GM21423 (cell line): ENCODE results near the gene SACM1L.
"Not testable (repeated sequence)": the region's sequence is repeated elsewhere in the genome, so short reads cannot be mapped to it uniquely, and the experiment has no call there.

Source experiments
- ATAC-seq: cut with Tn5 transposase; IDR thresholded peaks from one replicate; pipeline ENCODE4 v1.9.1; 2021; ENCODE audit warnings: mild to moderate bottlenecking, moderate library complexity; ENCODE audit not compliant: unreplicated experiment

Gene SACM1L

GRCh38 chr3:45666757-45667431 is 22.3 kb upstream of the SACM1L start:
- no peak for ATAC-seq

GRCh38 chr3:45667569-45667934 is 21.6 kb upstream of the SACM1L start:
- ATAC-seq: no peak

DNA sequence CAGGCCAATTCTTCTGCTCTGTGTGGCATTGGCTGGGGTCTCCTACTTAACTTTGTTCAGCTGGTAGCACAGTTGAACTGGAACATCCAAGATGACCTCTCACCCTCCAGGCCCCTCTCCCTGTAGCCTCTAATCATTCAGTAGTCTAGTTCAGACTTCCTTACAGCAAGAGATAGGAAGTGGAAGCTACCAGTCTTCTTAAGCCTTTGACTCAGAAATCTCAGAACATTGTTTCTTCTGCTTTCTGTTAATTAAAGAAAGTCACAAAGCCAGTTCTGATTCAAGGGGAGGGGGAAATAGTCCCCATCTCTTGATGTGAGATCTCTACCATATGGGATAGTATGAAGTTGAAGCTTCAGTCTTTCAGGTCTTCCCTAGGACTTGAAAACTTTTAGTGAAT is 18.8 kb upstream of the SACM1L start:
- no peak for ATAC-seq

GRCh38 chr3:45670991-45671390 is 18.2 kb upstream of the SACM1L start:
- ATAC-seq: no peak

DNA sequence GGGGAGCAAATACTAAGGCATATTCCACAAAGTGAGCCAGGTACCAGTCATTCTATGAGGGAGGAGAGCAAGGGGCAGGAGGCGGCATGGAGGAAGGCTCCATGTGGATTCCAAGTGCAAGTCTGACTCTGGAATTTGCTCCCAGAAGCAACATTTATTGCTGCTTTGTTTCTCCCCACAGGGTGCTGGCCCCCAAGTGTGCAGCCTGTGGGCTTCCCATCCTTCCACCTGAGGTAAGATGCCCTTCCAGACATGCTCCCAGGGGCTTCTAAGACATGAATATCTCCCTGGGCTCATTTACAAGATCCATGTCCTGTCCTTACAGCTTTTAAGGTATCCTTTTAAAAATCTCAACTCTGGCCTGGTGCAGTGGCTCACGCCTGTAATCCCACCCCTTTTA is 15.9 kb upstream of the SACM1L start:
- ATAC-seq: no peak

- ATAC-seq: no peak
These were observed 12.7 kb upstream of the SACM1L start for GRCh38 chr3:45676325-45677032.

DNA sequence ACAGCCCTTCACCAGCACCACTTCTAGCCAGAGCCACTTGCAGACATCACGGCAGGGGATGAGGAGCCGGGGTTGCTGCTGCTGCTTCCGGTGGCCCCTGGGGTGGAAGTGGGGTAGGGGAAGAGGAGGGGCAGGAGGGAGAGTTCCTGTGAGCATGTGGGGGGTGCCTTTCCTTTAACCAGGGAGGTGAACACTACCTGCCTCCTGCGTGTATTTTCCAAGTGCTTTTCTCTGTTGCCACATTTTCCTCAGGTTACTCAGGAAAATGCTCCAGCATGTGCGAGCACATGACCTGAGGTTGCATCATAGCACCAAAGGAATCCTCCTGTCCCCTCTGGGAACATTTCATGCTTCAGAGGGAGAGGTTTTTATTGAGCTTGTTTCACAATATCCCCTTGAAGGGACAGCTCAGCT is 12.2 kb upstream of the SACM1L start:
- ATAC-seq: no peak

DNA sequence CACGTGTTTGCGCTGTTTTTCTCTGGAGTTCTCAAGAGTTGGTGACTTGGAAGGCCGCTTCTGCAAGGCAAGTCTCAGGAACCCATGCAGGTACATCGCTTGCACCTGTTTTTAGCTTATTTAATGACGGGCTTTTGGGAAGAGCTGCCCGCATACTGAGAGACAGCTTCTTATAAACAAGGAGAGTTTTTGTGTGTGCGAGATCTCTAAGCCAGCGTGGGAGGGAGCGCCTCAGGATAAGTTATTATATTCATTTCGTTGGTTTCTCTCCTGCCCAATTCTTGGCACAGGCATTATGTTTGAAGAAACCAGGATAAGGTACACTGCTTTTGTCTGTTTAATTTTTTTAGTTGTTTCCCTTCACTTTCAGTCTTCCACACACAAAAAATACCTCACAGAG is 11.4 kb upstream of the SACM1L start:
- ATAC-seq: no peak

GRCh38 chr3:45679805-45680204 is 9.4 kb upstream of the SACM1L start:
- ATAC-seq: no peak

GRCh38 chr3:45681221-45681620 is 8.0 kb upstream of the SACM1L start:
- ATAC-seq: no peak

GRCh38 chr3:45681846-45682245 is 7.3 kb upstream of the SACM1L start:
- ATAC-seq: no peak

DNA sequence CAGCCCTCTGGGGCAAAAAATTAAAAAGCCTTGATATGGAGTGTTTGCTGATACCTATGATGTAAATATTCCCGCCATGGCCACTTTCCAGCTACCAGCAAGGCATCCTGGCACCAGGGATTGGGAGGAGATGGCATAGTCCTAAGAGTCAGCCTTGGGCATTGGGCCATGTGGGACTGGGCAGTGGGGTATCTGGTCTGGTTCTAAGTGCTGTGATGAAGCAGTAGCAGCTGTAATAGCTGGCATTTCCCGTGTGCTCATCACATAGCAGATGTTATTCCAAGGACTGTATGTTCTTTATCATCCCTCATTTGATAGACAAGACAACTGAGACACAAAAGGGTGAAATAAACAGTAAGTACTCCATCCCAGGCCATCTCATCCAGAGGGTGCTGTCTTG is 6.9 kb upstream of the SACM1L start:
- ATAC-seq: no peak

- ATAC-seq: no peak
These were observed 6.4 kb upstream of the SACM1L start for GRCh38 chr3:45682786-45683185.

DNA sequence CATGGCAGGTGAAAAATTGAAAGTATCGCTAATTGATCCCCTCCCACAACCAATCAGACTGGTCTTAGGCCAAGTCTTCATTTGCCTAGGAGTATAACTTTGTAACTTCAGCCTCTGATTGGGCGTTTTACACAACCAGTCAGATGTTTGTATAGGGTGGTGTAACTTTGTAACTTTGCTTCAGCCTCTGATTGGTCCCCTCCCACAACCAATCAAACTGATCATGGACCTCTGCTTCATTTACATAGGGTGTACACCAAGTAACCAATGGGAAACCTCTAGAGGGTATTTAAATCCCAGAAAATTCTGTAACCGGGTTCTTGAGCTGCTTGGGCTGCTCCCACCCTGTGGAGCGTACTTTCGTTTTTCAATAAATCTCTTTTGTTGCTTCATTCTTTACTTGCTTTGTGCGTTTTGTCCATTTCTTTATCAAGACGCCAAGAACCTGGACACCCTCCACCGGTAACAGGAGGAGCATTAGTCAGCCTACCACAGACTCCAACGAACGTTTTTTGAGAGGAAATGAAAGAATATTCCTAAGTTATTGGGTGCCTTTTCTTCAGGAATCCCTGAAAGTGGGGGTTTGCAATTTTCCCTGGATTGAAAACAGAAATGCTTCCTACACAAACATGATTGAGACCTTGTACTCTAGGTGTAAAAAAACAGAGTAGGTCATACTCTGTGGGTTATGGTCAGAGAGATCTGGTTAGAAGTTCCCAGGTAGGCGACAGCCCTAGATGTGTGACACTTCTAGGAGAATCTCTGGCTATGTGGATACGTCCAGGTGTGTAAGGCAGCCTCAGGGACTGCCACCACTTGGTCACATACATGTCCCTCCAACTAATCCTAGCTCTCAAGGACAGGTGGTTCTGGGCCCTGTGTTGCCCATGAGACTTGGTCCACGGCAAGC is 5.5 kb upstream of the SACM1L start:
- ATAC-seq: no peak

DNA sequence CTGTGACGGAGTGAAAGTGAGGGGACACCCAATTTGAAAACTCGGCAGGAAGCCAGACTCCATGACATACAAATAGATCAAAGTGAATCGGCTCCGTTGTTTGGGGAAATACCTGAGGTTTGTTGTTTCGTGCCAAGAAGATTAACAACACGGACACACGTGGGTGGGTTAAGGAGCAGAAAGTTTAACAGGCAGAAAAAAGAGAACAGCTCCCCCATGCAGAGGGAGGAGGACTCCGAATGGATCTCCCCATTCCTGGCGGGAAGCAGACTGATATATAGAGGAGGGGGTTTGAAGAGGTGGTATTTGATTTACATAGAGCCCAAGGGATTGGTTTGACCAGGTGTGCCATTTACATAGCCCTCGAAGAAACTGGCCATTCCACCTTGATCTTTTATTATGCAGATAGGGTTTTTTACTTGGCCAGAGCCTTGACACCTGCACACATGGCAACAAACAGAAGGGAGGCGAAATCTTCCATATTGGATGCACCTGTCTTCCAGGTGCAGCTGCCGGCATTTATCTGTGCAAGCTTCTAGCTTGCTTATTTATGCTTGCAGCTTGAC is 4.8 kb upstream of the SACM1L start:
- no peak for ATAC-seq

- not testable (repeated sequence) for ATAC-seq
These were observed 3.5 kb upstream of the SACM1L start for GRCh38 chr3:45685722-45686121.

DNA sequence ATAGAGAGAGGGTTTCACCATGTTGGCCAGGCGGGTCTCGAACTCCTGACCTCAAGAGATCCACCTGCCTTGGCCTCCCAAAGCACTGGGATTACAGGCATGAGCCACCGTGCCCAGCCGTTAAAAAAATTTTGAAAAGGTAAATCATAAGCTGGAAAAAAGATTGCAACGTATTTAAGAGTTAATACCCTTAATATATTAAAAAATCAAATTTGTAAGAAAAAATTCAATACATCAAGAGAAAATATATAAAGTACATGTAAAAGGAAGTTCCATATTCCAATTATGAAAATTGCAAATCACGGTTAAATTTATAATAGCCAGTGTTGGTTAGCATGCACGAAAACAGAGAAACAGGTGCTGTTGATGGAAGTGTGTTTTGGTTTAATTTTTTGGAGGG is 2.3 kb upstream of the SACM1L start:
- ATAC-seq: no peak

DNA sequence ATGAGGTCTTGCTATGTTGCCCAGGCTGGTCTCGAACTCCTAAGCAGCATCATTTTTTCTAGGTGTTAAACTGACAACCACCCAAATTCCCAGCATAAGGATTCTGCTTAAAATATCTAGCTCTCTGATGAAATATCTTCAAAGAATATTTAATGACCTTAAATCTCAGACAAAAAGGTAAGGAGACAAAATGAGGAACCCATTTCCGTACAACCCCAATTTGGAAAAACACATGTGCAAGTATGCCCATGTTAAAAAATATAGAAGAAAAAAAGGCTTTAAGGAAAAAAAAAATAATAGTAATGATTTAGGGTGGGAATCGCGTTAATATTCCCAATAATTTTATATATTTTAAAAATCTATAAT is 1.4 kb upstream of the SACM1L start:
- no peak for ATAC-seq

DNA sequence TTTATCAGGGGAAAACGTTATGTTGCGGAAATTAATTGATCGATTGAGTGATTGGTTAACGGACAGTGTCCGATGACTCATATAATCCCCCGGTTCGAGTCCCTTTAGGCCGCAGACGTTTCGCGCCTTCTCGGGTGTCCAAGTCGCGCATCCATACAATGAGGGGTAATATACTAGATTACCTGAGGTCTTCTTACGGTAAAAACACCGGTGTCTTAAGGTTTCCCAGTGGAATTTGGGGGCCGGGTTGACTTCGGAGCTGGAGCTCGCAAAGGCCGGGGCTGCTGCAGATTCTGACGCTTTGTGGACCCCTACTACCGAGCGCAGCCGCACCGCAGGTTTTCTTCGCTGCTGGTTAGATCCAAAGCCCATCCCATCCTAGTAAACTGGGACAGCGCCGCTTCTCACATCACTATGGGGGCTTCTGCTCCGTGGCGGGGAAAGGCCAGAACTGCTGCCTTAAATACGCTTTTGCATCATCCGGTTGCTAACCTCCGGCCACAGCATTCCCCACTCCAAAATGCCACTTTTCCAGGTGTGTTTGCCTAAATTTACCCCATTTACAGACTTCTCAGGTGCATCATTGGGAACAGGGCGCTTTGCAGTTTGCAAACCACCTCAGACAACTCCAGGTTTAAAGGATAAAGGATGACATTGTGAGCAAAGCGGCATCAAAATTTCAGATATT is 858 bp upstream of the SACM1L start:
- ATAC-seq: no peak

- ATAC-seq: no peak
These were observed 570 bp downstream of the SACM1L start for GRCh38 chr3:45689787-45690145.
